Neuron (in vitro differentiated cells): ENCODE results near the gene GLRX.

ENCODE experiments used
- H2AFZ ChIP-seq: one replicate; pipeline ENCODE4 v1.6.1; 2013; ENCODE audit warnings: low read depth, mild to moderate bottlenecking, inconsistent platforms, low read length, moderate library complexity
- H3K27me3 ChIP-seq: one replicate; pipeline ENCODE4 v1.6.1; 2013; ENCODE audit warnings: low read length; ENCODE audit not compliant: insufficient read depth
- H3K36me3 ChIP-seq: one replicate; pipeline ENCODE4 v1.6.1; 2013; ENCODE audit warnings: low read length; ENCODE audit not compliant: insufficient read depth
- H3K4me1 ChIP-seq: one replicate; pipeline ENCODE4 v1.6.1; 2013; ENCODE audit warnings: low read length; ENCODE audit not compliant: insufficient read depth
- H3K4me3 ChIP-seq: 2 replicates; pipeline ENCODE4 v1.5.1; 2013; ENCODE audit warnings: mild to moderate bottlenecking, low read length, moderate library complexity
- H3K9me3 ChIP-seq: one replicate; pipeline ENCODE4 v1.6.1; 2013; ENCODE audit warnings: low read length

Gene GLRX

DNA sequence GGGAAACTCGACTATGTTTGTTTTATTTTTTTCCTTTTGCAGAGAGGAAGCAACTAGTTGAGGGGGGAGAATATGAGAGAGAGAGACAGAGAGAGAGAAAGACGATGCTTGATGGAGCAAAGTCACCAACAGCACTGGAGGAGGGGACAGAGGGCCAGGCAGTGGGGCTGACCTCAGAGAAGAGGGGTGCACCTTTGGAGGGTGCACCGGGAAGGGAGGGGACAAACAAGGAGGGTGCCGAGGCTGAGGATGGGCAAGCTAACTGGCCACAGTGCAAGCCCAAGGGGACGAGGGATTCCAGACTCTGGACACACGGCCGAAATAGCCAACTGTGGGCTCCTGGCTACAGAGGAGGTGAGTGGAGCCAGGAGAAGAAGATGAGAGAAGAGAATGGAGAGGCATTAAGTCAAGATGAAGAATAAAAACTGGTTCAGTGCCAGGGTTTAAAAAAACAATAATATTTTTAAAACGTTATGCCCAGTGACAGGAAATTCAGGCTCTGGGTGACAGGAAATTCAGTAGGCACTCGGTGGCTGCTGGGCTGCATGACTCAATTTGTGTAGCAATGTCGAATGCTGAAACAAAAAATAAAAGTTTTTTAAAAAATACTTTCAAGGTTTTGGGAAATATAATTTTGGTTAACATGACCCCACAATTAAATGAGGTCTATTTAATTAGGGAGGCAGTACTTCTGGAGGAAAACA lies 13.3 kb upstream of the GLRX start:
- H3K4me1 ChIP-seq, result no peaks in the 10 kb centered on the region
- no peak overlapping the region for H2AFZ ChIP-seq
- no peak overlapping the region for H3K4me3 ChIP-seq
- no peaks in the 10 kb centered on the region for H3K27me3 ChIP-seq
- H3K9me3 ChIP-seq, result no peaks in the 10 kb centered on the region
- no peaks in the 10 kb centered on the region for H3K36me3 ChIP-seq

DNA sequence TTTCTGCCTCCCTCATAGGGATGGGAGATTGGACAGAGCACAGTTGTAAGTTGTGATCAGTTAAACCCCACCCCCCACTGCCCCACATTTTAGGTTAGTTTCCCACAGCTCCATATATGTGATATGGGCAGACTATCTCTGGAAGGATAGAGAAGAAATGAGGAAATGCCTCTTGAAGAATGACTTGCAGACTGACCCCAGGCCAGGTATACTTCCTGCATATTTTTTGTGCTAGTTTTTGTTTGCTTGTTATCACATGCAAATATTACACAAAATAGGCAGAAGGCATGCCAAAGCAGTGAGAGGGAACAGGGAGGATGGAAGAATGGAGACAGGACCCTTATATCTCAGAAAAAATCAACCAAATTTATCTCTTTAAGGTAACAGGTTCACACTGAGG lies 10.1 kb upstream of the GLRX start:
- Histone ChIP-seq H3K4me1 (no peaks in the 10 kb centered on the region), H3K27me3 (no peaks in the 10 kb centered on the region), H3K36me3 (no peaks in the 10 kb centered on the region), H3K4me3 (no peak overlapping the region), H3K9me3 (no peaks in the 10 kb centered on the region), H2AFZ (no peak overlapping the region)

DNA sequence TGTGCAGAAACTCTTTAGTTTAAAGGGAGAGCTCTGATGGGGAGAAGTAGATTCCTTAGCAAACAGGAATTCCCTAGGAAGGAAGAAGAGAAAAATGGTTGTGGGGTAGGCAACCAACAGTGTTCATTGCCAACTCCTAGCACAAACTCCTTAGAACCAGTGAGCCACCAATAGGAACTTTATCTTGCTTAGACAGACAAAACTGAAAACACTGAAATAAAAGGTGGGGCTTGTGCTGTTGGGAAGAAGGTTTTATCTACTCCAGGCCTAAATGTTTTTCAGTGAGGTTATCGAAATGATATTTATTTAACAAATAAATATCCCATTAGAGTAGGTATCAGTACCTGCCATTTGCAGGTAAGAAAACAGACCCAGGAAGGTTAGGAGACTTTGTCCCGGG lies 7.7 kb upstream of the GLRX start:
- no peaks in the 10 kb centered on the region for H3K27me3 ChIP-seq
- no peak overlapping the region for H2AFZ ChIP-seq
- H3K9me3 ChIP-seq, result no peaks in the 10 kb centered on the region
- no peaks in the 10 kb centered on the region for H3K36me3 ChIP-seq
- H3K4me3 ChIP-seq, result no peak overlapping the region
- no peaks in the 10 kb centered on the region for H3K4me1 ChIP-seq

DNA sequence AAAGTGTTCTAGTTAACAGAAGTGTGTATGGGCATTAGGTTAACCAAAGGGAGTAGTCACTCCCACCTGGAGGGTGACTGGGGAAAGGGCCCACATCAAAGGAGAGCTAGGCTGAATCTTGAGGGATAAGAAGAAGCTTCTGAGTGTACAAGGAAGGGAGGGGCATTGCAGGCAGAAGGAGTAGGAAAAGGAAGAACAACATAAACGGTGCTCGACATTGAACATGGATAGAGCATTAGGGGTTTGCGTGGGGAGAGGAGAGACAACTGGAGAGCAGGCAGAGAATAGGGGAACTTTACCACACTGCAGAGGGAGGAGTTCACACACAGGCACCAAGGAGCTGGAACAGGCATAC lies 5.3 kb upstream of the GLRX start:
- Histone ChIP-seq H3K36me3 (no peaks in the 10 kb centered on the region), H3K27me3 (no peaks in the 10 kb centered on the region), H3K9me3 (no peaks in the 10 kb centered on the region)

DNA sequence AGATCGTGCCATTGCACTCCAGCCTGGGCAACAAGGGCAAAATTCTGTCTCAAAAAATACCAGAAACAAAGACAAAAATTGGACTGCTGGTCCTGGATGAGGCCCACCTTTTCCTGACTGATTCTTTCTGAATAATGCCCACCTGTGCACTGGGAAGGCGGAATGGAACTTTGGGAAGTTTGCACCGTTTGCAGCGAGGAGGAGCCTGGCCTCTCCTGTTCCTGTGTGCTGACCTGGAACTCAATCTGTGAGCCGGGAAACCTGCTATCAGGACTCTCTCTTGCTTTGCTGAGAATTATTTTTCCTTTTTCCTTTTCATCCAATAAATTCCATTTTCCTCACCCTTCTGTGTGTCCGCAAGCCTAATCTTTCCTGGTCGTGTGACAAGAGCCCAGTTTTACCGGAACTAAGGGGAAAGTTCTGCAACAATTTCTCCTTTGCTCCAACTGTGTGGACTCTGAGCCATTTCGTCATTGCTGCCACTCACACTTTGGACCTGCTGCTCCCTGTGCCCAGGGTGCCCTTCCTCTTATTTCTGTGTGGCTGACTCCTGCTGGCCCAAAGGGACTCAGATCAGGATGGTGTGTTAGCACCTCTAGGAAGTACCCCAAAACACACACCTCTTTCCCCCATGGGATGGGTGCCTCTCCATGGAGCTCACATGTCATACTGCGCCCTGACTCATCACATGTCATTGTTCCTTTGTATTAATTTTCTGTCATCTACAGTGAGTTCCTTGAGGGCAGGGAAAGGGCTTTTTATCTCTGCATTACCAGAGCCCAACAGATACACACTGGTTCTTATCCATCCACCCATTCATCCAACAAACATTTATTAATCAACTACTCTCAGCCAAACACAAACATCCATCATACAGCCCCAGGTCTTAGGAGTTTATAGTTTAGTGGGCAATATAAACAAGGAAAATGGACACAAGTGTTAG lies 4.7 kb upstream of the GLRX start:
- peaks cover 14% of the 10 kb centered on the region for H3K4me1 ChIP-seq
- no peaks in the 10 kb centered on the region for H3K36me3 ChIP-seq
- no peaks in the 10 kb centered on the region for H3K27me3 ChIP-seq
- no peak overlapping the region for H3K4me3 ChIP-seq
- H3K9me3 ChIP-seq, result no peaks in the 10 kb centered on the region
- H2AFZ ChIP-seq, result no peak overlapping the region

More for the DNA sequence above, 5.3 kb upstream of the GLRX start:
- H3K4me3 ChIP-seq, result no peak overlapping the region
- H3K4me1 ChIP-seq, result peaks cover 14% of the 10 kb centered on the region
- H2AFZ ChIP-seq, result no peak overlapping the region

DNA sequence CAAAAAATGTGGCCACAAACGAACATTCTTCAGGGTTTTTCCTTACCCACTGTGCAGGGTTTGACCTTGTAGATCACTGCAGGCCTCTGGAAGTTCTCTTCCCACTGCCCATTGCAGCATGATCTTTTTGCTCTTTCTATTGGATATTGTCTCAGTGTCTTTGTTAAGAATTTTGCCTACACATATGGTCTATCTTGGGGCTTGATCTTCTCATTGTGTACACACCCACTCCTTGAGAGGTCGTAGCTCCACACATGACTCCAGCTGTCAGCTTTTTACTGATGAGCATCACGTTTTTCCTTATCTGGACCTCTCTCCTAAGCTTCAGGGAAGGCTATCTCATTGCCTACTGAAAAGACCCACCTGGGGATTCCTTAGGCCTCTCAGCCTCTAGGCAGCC lies 3.0 kb upstream of the GLRX start:
- Histone ChIP-seq H3K4me3 (no peak overlapping the region), H3K4me1 (peaks cover 22% of the 10 kb centered on the region), H3K9me3 (no peaks in the 10 kb centered on the region), H3K36me3 (no peaks in the 10 kb centered on the region), H2AFZ (no peak overlapping the region), H3K27me3 (no peaks in the 10 kb centered on the region)

DNA sequence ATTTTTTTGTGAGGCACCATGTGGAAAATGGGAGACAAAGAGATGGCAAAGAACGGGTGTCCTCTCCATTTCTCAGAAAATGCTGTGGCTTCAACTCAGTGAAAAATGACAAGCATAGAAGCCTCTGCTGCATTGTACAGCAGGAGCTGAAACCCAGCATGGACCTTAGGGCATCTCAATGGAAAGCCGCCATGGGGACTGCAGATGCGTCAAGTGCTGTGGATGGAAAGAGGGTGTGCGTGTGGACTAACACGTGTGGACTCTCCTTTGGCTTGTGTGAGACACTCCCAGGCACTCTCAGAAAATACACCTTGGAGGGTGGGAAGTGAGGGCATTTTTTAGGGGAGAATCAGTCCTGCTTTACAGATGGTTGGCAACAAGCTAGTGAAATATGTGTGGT lies 2.2 kb upstream of the GLRX start:
- no peaks in the 10 kb centered on the region for H3K27me3 ChIP-seq
- no peaks in the 10 kb centered on the region for H3K36me3 ChIP-seq
- H3K9me3 ChIP-seq, result no peaks in the 10 kb centered on the region
- no peak overlapping the region for H2AFZ ChIP-seq
- no peak overlapping the region for H3K4me3 ChIP-seq
- H3K4me1 ChIP-seq, result peaks cover 22% of the 10 kb centered on the region

DNA sequence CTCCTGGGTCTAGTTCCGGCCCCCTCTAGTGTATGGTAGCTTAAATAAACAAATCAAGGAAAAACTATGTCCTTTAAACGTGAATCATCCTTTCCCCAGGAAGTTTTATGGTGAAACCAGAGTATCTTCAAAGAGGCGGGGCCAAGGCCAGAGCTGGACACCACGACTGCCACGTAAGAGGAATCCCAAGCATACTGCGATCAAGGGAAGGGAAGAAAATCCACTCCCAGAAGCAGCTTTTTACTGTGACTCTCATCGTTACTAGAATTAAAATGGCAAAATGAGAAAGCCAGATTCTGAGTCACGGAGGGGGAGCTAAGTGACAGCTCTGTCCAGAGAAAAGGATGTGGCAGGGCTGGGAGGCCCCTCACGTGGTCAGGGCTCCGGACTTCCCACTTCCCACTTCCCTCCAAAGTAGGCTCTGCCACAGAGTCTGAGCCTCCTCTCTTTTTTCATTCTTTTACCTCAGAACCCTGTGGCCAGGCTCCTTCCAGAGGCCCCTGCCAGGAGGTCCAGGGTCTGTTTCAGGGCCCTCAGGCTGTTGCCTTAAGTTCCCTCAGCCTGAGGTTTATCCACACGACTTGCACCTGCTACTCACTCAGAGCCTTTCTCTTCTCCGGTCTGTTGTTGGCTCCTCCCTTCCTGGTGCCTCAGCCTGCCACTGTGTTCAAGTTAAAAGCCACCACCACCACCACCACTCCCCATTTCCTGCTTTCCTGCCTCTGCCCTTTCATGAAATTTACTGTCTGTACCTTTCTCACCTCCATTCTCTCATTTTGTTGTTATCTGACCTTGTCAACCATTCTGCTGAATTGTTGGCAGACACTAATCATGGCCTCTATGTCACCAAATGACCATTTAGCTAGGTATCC lies 1.4 kb upstream of the GLRX start:
- no peaks in the 10 kb centered on the region for H3K36me3 ChIP-seq

DNA sequence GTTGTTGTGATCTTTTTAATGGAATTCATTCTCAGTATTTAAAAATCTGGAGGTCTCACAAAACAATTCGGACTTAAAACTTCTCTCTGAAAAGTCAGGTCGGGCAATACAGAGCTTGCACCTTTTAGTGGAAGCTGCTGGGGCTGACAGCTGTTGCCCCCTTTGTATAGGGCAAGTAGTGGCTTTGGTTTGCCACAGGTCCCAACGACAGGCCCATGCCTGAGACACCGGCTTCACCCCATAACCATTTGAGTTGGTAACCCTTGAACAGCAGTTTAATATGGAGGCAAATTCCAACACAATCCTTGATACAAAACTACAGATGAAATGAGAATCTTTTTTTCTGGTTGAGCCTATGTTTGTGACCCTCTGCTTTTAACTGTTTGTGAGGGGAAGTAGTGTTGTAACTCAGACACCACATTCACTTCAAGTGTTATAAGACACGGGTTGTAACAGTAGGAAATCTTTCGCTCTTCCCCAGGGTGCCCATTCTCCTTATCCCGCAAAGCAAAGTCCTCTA lies 752 bp upstream of the GLRX start:
- no peaks in the 10 kb centered on the region for H3K27me3 ChIP-seq
- H3K9me3 ChIP-seq, result no peaks in the 10 kb centered on the region
- peaks cover 22% of the 10 kb centered on the region for H3K4me1 ChIP-seq
- H3K36me3 ChIP-seq, result no peaks in the 10 kb centered on the region
- H2AFZ ChIP-seq, result peak overlapping the region; percentile 11
- no peak overlapping the region for H3K4me3 ChIP-seq

More for the DNA sequence above, 1.4 kb upstream of the GLRX start:
- H3K4me1 ChIP-seq, result peaks cover 22% of the 10 kb centered on the region
- no peak overlapping the region for H3K4me3 ChIP-seq
- H3K9me3 ChIP-seq, result no peaks in the 10 kb centered on the region
- H2AFZ ChIP-seq, result peak overlapping the region; percentile 11
- no peaks in the 10 kb centered on the region for H3K27me3 ChIP-seq

DNA sequence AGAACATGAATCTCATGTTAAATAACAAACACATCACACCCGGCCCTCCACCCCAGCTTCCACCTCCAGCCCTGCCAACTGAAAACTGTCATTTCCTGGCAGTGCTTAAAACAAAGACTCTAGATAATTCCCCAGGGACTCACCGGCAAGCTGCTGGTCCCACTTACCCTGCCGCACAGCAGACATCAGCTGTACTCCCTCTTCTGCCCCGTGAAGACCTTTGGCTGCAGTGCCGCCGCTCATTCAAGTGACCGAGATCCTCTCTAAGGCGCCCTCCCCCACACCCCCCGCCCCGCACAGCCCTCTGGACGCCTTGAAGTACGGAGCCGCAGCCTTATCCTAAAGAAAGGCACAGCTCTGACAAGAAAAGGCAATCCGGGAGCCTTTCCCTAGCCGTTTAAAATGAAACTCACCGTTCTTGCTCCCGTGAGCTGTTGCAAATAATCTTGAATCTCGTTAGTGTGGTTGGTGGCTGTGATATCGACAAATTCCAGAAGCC lies 434 bp downstream of the GLRX start:
- peak overlapping the region; percentile 97 for H2AFZ ChIP-seq
- no peaks in the 10 kb centered on the region for H3K9me3 ChIP-seq
- H3K27me3 ChIP-seq, result no peaks in the 10 kb centered on the region
- H3K36me3 ChIP-seq, result no peaks in the 10 kb centered on the region
- H3K4me3 ChIP-seq, result peak overlapping the region; percentile 69
- peaks cover 26% of the 10 kb centered on the region for H3K4me1 ChIP-seq

DNA sequence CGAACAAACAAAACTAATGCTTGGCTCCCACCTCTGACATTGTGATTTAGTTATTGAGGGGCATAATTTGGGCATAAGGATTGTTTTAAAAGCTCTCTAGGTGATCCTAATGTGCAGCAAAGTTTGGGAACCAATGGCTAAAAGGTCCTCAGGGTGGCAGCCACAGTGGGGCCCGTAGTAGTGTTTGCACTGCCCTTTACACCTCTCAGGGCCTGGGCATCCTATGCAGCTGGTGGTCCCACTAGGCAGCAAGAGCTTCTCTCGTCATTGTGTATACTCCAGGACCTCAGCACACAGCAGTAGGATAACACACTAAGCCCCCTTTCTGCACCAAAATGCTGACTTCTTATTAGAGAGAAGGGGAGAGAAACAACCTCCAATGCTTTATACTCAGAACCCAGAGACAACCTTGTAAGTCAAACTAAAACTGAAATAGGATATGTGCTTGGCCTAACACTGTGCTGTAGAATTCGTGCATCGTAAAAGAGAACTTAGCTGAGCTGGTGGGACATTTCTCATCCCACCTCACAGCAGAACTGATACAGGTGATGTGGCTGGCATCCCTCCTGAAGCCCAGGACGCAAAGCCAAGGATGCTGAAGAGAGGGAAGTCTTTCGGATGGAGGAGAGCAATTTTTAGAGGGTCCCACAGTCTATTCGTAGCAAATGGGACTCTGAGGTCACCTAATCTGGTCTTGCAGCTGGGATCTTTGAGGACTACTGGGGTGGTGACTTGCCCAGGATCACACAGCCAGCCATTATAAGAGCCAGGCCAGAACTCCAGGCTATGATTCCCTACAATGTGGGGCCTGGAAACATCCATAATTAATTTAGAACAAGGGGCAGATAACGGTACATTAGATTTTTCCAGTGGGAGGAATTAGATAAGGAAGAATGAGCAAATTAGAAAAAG lies 1.2 kb downstream of the GLRX start:
- no peak overlapping the region for H2AFZ ChIP-seq
- no peaks in the 10 kb centered on the region for H3K36me3 ChIP-seq
- H3K4me1 ChIP-seq, result peaks cover 26% of the 10 kb centered on the region

More for the DNA sequence above, 1.2 kb downstream of the GLRX start:
- no peaks in the 10 kb centered on the region for H3K27me3 ChIP-seq
- H3K4me3 ChIP-seq, result peak overlapping the region; percentile 69
- no peaks in the 10 kb centered on the region for H3K9me3 ChIP-seq
